Naive thymus-derived CD8-positive, alpha-beta T cell (primary cell): Measurements from ENCODE around the gene OCA2. TPM values are rescaled to one million over a fixed set of nuclear protein-coding genes. Genes with fewer than 3 reads are reported as not detected.

Source experiments
- ATAC-seq, 2 donors: fragments of 150-1000 bp; cut with Tn5 transposase in 1 of 2; sonication (Bioruptor Pico), chemical (Tn5 transposase) in 1 of 2; 1 replicate in 1 of 2; 2 replicates in 1 of 2; pipeline ENCODE4 v1.10.0; 2021; ENCODE audit warnings: mild to moderate bottlenecking in 2 of 2, moderate library complexity in 2 of 2
- POLR2A ChIA-PET: fragments of 350-600 bp; sonication (Branson Sonifier 250); formaldehyde crosslinking; loops from one replicate; lab custom pipeline; 2021; ENCODE audit warnings: antibody characterized with exemption; lab: Charles Lee
- DNase-seq, 10 donors: peaks; one replicate each; pipeline versions ENCODE4 v3.0.0 to v3.0.0-alpha.2; 2020 to 2022
- H3K27ac Mint-ChIP-seq, 10 donors: one replicate each; pipeline ENCODE4 v1.8.0; 2020 to 2022; ENCODE audit warnings: mild to moderate bottlenecking in 10 of 10, mixed read lengths in 10 of 10, moderate library complexity in 4 of 10, inconsistent platforms in 1 of 10
- H3K27me3 Mint-ChIP-seq, 5 donors: one replicate each; pipeline ENCODE4 v1.8.0; 2021 to 2022; ENCODE audit warnings: mixed read lengths in 5 of 5
- H3K36me3 Mint-ChIP-seq, 3 donors: one replicate each; pipeline ENCODE4 v1.8.0; 2020 to 2022; ENCODE audit warnings: mixed read lengths in 3 of 3, mild to moderate bottlenecking in 2 of 3, inconsistent platforms in 1 of 3
- H3K4me1 Mint-ChIP-seq, 4 donors: one replicate each; pipeline ENCODE4 v1.8.0; 2021 to 2022; ENCODE audit warnings: mixed read lengths in 4 of 4
- H3K4me3 Mint-ChIP-seq, 10 donors: one replicate each; pipeline ENCODE4 v1.8.0; 2020 to 2022; ENCODE audit warnings: mild to moderate bottlenecking in 10 of 10, mixed read lengths in 10 of 10, moderate library complexity in 6 of 10, inconsistent platforms in 1 of 10
- H3K9me3 Mint-ChIP-seq, 9 donors: one replicate each; pipeline ENCODE4 v1.8.0; 2020 to 2022; ENCODE audit warnings: mixed read lengths in 9 of 9, mild to moderate bottlenecking in 3 of 9, inconsistent platforms in 1 of 9, moderate library complexity in 1 of 9
- polyA plus RNA-seq, 3 donors: library from polyadenylated mRNA; unstranded; fragments of 300-500 nt; fragmentation: Illumina TruSeq; gene quantifications; one replicate each; pipeline ENCODE4 v1.2.3, GENCODE V29; 2021
- total RNA-seq, 8 experiments: library from RNA in 2 of 8; stranded (reverse) in 2 of 8; gene quantifications; one replicate each; pipeline ENCODE4 v1.2.3 and lab custom pipeline; 2021 to 2026

OCA2 gene
- total and polyA plus RNA-seq, 5 experiments from 2014 or later, result not detected

DNA sequence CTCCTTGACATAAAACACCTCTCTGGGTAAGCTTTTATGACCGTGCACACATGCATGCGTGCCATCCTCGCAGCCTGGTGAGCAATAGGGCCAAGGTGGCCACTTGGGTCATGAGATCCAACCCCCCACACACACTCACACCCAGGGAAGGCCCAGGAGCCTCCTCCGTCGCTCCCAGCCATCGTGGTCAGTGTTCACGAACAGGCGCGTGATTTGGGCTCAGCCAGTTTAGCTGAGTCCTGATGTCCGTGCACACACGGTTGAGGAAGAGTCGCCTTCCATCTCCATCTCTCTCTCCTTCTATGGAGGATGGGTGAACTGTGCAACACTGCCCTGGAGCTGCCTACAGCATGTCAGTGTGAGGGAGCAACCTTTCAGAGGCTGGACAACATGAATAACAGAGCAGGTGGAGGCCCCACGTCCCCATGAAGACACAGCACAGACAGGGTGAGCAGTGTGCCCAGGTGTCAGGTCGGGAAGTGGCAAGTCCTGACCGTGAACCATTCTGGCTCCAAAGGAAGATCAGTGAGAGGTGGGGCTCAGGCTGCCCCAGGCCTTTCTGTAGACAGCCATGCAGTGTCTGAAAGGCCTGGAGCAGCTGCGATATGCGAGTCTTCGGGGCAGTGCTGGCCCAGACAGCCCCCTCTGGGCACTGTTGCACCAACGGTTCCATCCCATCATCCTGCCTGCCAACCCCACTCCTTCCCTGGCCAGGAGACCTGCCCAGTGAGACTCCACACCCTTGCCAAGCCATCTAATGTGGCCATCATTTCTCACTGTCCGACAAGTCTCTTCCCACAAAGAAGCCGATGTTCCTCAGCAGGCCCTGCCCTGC is 253.4 kb downstream of the OCA2 start:
- no peaks in the 10 kb centered on the region for H3K4me1 Mint-ChIP-seq
- DNase-seq (no peak), ATAC-seq (no peak)
- H3K9me3 Mint-ChIP-seq, result peaks cover 0 to 6% (median 2%) of the 10 kb centered on the region in 9 donors
- H3K36me3 Mint-ChIP-seq, result peaks cover 0 to 4% (median 0%) of the 10 kb centered on the region in 3 donors
- POLR2A ChIA-PET, result no interaction called here
- H3K27me3 Mint-ChIP-seq, result peaks cover 0 to 4% (median 0%) of the 10 kb centered on the region in 5 donors
- no peak overlapping the region for H3K4me3 Mint-ChIP-seq
- no peak overlapping the region for H3K27ac Mint-ChIP-seq

DNA sequence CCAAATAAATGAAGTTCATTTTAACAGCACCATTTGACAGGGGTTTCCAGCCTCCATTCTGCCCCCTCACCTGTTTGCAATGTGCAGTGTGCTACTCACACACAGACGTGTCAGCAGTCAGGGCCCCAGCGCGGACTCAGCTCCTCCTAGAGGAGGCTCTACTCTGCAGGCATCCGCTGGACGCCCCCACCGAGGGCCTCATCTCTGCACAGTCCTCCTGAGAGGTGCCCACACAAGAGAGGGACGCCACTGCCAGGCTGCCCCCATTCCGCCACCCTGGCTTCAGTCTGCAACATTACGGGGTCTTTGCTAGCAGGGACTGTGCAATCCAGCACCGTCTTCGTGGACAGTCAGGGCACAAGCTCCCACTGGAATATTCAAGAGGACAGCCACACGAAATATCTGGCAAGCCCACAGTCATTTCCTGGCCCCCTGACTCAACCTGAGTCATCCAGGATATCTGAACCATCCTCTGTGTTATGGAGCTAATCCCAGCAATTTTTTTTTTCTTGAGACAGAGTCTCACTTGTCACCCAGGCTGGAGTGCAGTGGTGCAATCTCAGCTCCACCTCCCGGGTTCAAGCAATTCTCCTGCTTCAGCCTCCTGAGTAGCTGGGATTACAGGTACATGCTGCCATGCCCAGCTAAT is 255.0 kb downstream of the OCA2 start:
- Mint-ChIP-seq H3K4me1 (no peaks in the 10 kb centered on the region), H3K9me3 (peaks cover 0 to 6% (median 0%) of the 10 kb centered on the region in 9 donors), H3K36me3 (peaks cover 0 to 1% (median 0%) of the 10 kb centered on the region in 3 donors), H3K27me3 (no peaks in the 10 kb centered on the region), H3K27ac (no peak overlapping the region), H3K4me3 (no peak overlapping the region)
- ATAC-seq (no peak), DNase-seq (no peak)
- POLR2A ChIA-PET, result no interaction called here

DNA sequence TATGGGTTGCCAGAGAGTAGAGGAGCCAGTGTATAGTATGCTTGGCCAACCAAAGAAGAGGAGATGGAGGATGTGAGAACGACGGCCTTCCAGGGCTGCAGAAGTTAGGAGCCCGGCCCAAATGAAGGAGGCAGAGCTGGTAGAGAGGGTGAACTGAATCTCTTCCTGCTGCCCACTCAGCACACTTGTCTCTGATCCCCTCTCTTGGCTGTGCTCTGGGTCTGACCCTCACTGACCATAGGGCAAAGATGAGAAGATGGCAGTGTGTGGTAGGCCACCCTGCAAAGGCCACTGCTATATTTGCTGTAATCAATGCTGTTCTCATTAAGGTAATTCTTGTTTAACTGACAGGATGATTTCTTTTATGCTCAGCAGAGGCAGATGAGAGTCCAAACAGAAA is 256.0 kb downstream of the OCA2 start:
- ATAC-seq, result no peak
- Mint-ChIP-seq H3K4me1 (no peaks in the 10 kb centered on the region), H3K27me3 (peaks cover 0 to 5% (median under 1%) of the 10 kb centered on the region in 5 donors)

DNA sequence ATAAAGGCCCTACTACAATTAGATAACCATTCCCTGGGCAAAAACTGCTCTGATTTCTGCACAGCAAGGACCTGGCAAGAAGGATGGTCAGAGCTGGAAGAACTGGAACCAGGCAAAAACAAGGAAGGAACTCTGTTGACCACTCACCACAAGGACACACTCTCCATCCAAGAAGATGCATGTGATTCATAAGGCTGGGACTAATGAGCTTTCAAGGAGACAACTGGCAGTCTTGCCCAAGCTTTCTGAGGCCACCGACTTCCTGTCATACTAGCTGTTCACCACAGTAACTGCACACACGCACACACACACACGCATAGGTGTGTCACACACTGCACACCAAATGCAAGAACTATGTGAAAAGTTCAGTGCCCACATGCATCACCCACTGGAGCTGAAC is 256.6 kb downstream of the OCA2 start:
- DNase-seq, result no peak
- POLR2A ChIA-PET, result no interaction called here
- H3K27me3 Mint-ChIP-seq, result peaks cover 0 to 11% (median 3%) of the 10 kb centered on the region in 5 donors
- peak overlapping the region in 1 of 10 donors; percentile 56 for H3K27ac Mint-ChIP-seq
- no peak for ATAC-seq
- H3K4me3 Mint-ChIP-seq, result no peak overlapping the region
- peaks cover 0 to 6% (median 0%) of the 10 kb centered on the region in 9 donors for H3K9me3 Mint-ChIP-seq
- H3K4me1 Mint-ChIP-seq, result no peaks in the 10 kb centered on the region
- H3K36me3 Mint-ChIP-seq, result no peaks in the 10 kb centered on the region

More for the DNA sequence above, 256.0 kb downstream of the OCA2 start:
- H3K9me3 Mint-ChIP-seq, result peaks cover 0 to 6% (median 0%) of the 10 kb centered on the region in 9 donors
- H3K4me3 Mint-ChIP-seq, result no peak overlapping the region
- POLR2A ChIA-PET, result no interaction called here
- H3K36me3 Mint-ChIP-seq, result no peaks in the 10 kb centered on the region
- H3K27ac Mint-ChIP-seq, result no peak overlapping the region
- no peak for DNase-seq

DNA sequence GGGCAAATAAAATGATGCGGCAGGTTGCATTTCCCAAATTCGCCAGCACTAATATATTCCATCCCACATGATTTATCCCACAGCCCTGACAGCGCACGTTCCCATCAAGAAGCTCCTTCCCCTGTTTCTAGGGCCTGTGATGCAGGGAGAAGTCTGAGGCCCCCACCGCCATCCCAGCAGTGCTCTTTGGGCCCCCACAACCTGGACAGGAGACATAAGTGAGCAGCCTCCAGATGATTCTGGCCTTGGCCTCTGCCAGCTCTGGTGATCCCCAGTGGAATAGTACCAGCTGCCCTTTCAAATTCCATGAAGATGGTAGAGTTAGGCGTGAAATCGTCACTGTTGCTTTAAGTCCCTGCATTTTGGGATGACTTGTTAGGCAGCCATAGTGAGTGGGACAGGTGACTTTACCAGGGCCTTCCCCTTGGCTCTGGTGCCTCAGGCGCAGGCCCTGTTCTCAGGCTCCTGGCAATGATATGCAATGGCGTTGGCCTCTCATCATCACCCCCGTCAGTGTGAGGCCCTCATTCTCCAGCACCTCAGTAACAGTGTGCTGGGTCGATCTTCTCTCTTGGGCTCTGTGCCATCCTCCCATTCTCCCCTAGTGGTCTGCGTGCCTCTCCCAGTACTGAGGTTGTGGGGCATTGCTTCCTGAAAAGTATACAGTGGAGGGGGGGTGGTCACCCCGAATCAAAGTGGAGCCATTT is 263.7 kb downstream of the OCA2 start:
- Mint-ChIP-seq H3K4me1 (no peaks in the 10 kb centered on the region), H3K4me3 (no peak overlapping the region), H3K27me3 (peaks cover 0 to 30% (median 9%) of the 10 kb centered on the region in 5 donors), H3K27ac (peak overlapping the region in 1 of 10 donors; percentile 39), H3K36me3 (no peaks in the 10 kb centered on the region), H3K9me3 (peaks cover 0 to 2% (median 0%) of the 10 kb centered on the region in 9 donors)
- POLR2A ChIA-PET, result no interaction called here
- ATAC-seq (no peak), DNase-seq (no peak)

DNA sequence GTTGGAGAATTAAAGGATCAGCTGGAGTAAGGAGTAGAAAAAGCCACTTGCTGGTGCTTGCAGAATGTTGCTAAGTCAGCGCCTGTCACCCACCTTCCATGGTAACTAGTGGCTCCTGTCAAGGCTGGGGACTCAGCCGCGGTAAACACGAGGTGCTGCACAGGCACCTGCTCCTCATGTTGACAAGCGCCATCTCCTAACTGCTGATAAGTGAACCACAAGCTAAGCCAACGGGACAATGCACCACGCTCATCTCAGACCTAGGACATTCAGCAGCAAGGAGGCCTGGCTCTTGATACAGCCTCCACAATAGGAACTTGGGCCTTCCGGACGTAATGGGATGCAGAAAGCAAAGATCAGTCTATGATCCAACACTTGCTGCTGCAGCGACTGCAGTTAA is 264.4 kb downstream of the OCA2 start:
- no peak overlapping the region for H3K4me3 Mint-ChIP-seq
- peaks cover 0 to 30% (median 9%) of the 10 kb centered on the region in 5 donors for H3K27me3 Mint-ChIP-seq
- no peaks in the 10 kb centered on the region for H3K4me1 Mint-ChIP-seq
- peaks cover 0 to 2% (median 0%) of the 10 kb centered on the region in 9 donors for H3K9me3 Mint-ChIP-seq
- POLR2A ChIA-PET, result no interaction called here
- ATAC-seq, result no peak
- no peak for DNase-seq
- no peaks in the 10 kb centered on the region for H3K36me3 Mint-ChIP-seq
- H3K27ac Mint-ChIP-seq, result no peak overlapping the region

DNA sequence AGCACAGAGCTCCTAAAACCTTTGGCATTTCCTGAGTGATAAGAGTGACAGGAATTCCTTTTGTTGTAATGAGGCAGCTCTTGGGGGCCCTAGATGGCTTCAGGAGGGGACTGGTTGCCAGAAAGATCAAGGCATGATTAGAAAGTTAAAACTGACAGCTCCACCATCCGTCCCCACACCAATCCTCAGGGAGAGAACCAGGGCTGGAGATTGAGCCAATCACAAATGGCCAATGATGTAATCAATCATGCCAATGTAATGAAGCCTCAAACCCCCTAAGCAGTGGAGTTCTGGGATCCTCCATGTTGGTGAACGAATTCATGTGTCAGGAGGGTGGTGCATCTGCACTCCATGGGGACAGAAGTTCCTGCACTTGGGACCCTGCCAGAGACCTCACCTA is 265.1 kb downstream of the OCA2 start:
- Mint-ChIP-seq H3K27ac (no peak overlapping the region), H3K4me1 (no peaks in the 10 kb centered on the region), H3K27me3 (peaks cover 0 to 30% (median 9%) of the 10 kb centered on the region in 5 donors), H3K9me3 (peaks cover 0 to 2% (median 0%) of the 10 kb centered on the region in 9 donors), H3K4me3 (no peak overlapping the region), H3K36me3 (no peaks in the 10 kb centered on the region)
- POLR2A ChIA-PET, result no interaction called here
- no peak for ATAC-seq
- DNase-seq, result no peak

DNA sequence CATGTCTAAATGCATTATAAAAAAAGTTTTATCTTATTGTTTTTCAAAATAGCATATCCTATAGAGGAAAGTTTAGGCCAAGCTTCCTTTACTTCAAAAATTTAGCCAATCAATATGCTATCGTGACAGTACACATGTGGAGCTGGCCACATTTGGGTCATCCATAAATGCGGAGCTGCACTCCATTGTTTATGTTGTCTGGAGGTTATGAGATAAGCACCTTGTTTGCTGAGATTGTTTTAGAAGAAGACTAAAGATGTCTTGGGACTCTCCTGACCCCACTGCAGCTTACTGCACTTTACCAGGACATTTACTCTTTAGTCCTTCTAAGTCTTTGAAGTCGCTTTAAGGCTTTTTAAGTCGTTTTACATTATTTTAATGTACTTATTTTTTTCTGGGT is 265.9 kb downstream of the OCA2 start:
- H3K4me3 Mint-ChIP-seq, result no peak overlapping the region

DNA sequence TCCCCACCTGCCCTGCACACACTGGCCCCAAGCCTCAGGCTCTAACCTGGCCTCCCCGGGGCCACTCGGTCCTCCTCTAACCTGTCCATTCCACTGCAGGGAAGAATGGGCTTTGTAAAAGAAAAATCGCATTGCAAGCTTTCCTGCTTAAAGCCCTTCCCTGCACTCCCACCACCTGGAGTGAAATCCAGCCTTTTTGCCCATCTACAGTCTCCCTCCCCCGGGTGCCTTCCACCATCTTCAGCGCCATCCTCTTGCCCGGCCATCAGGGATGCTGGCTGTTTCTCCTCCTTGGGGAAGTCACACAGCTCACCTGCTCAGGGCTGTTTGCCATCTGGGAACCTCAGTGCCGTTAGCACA is 266.9 kb downstream of the OCA2 start:
- DNase-seq, result no peak
- POLR2A ChIA-PET, result no interaction called here
- no peak for ATAC-seq
- no peaks in the 10 kb centered on the region for H3K36me3 Mint-ChIP-seq
- no peak overlapping the region for H3K4me3 Mint-ChIP-seq
- H3K27ac Mint-ChIP-seq, result no peak overlapping the region
- H3K27me3 Mint-ChIP-seq, result peaks cover 0 to 20% (median 7%) of the 10 kb centered on the region in 5 donors
- H3K9me3 Mint-ChIP-seq, result peaks cover 0 to 2% (median 0%) of the 10 kb centered on the region in 9 donors
- no peaks in the 10 kb centered on the region for H3K4me1 Mint-ChIP-seq

More for the DNA sequence above, 265.9 kb downstream of the OCA2 start:
- ATAC-seq, result no peak
- peaks cover 0 to 2% (median 0%) of the 10 kb centered on the region in 9 donors for H3K9me3 Mint-ChIP-seq
- POLR2A ChIA-PET, result no interaction called here
- no peaks in the 10 kb centered on the region for H3K36me3 Mint-ChIP-seq
- no peak overlapping the region for H3K27ac Mint-ChIP-seq
- no peak for DNase-seq
- H3K27me3 Mint-ChIP-seq, result peaks cover 0 to 28% (median 9%) of the 10 kb centered on the region in 5 donors
- no peaks in the 10 kb centered on the region for H3K4me1 Mint-ChIP-seq

DNA sequence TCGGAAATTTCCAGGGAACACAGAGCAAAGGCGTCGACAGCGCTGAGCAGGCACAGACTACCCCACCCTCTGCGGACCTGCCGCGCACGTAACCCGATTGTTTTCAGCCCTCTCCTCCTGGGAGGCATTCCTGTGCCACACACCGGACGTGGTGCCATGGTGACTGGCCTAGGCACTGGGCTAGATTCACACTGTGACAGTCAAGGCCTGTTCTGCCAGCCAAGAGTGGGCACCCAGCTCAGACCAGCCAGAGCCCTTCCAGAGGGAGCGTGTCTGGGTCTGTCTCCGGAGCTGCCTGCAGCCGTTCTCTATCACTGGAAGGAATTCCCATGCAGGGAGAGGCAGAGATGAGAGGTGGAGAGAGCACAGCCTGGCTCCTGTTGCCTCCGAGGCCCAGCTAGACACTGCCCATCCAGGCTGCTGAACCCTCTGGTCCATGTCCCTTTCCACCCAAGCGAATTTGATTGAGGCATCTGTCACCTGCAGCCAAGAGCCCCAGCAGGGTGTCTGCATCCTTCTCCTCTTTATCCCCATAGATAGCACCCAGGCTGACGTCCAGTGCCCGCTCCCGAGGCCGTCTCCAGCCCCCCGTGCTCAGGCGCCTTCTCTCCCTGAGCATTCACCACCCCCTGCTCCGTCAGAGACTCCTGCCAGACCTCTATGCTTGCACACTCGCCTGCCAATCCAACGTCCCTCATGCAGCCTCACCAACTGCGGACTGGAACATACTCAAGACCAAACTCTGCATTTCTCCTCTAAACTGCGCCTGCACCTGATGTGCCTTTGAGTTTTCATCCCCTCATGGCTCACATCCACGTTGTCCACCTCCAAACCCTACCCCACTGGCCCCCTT is 267.5 kb downstream of the OCA2 start:
- no peaks in the 10 kb centered on the region for H3K36me3 Mint-ChIP-seq
- peaks cover 0 to 18% (median 7%) of the 10 kb centered on the region in 5 donors for H3K27me3 Mint-ChIP-seq
- POLR2A ChIA-PET, result no interaction called here
- H3K27ac Mint-ChIP-seq, result peak overlapping the region in 1 of 10 donors; percentile 57
- no peak overlapping the region for H3K4me3 Mint-ChIP-seq
- peaks cover 0 to 2% (median 0%) of the 10 kb centered on the region in 9 donors for H3K9me3 Mint-ChIP-seq
- ATAC-seq (no peak), DNase-seq (no peak)
- H3K4me1 Mint-ChIP-seq, result no peaks in the 10 kb centered on the region

DNA sequence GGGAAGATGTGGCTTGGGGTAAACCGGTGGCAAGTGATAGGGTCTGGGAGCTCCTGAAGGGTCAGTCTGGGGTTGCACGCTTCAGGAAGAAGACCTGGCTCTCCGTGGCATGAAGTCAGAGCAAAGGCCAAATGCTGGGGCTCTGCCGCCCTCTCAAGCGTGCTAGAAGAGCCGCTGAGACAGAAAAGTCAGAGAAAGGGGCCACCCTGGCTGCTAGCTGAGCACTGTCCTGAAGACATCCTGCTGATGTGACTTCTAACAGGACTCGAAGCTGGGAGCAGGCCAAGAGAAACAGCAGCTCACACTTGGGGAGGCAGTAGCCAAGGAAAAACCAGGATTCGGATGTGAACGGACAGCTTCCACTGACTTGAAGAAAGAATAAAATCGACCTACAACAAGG is 270.4 kb downstream of the OCA2 start:
- DNase-seq (no peak), ATAC-seq (no peak)
- peaks cover 0 to 9% (median 0%) of the 10 kb centered on the region in 5 donors for H3K27me3 Mint-ChIP-seq
- H3K4me1 Mint-ChIP-seq, result no peaks in the 10 kb centered on the region
- POLR2A ChIA-PET, result no interaction called here
- no peak overlapping the region for H3K4me3 Mint-ChIP-seq
- no peaks in the 10 kb centered on the region for H3K36me3 Mint-ChIP-seq
- H3K9me3 Mint-ChIP-seq, result peaks cover 0 to 2% (median 0%) of the 10 kb centered on the region in 9 donors
- H3K27ac Mint-ChIP-seq, result no peak overlapping the region
